Activated CD4-positive, CD25-positive, alpha-beta regulatory T cell treated with anti-CD3 and anti-CD28 coated beads, Interleukin-2, amount 50 U/mL, for 24 hours (primary cell): ENCODE data around the gene RAB31.

Experiments
- ATAC-seq, 2 donors: fragments of 150-1000 bp; cut with Tn5 transposase; one replicate each; pipeline ENCODE4 v1.10.0; 2021; ENCODE audit warnings: mild to moderate bottlenecking in 1 of 2, moderate library complexity in 1 of 2

Gene RAB31

DNA sequence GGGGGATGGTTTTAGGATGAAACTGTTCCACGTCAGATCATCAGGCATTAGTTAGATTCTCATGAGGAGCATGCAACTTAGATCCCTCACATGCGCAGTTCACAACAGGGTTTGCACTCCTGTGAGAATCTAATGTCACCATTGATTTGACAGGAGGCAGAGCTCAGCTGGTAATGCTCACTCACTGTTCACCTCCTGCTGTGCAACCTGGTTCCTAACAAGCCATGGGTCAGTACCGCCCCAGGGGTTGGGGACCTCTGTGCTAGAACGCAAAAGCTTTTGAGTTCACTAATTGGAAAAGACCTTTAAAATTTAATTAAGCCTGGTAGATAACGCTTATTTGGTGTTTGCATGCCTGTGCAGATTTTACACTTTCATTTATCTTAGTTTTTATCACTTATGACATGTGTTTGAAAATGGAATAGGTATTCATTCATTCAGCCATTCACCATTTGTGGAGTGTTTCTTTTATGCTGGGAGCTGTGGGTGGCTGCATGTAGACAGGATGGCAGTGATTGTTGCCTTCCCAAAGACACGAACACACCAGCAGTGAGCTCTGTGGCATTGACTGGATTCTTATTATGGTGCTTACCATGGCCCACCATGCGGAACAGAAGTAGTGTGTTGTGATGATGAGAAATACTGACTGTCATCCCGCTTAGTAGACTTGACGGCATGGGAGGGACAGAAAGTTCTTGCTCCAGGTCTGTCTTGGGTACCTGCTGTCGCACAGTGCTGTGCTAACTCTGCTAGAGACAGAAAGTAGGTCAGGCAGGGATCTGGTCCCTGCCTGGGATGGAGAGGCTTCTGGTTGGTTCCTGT, 6.4 kb downstream of the RAB31 start:
- ATAC-seq = no peak

DNA sequence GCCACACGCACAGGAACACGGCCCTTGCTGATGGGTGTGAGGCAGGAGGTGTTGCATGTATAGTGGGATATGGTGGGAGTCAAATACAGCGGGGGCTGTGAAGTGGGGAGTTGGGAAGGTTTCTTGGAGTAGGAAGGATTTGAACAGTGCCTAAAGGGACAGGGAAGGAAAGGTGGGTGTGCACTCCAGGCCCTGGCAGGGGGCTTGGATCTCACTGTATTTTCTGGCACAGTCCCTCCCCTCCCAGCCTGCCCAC, 6.9 kb downstream of the RAB31 start:
- no peak for ATAC-seq

DNA sequence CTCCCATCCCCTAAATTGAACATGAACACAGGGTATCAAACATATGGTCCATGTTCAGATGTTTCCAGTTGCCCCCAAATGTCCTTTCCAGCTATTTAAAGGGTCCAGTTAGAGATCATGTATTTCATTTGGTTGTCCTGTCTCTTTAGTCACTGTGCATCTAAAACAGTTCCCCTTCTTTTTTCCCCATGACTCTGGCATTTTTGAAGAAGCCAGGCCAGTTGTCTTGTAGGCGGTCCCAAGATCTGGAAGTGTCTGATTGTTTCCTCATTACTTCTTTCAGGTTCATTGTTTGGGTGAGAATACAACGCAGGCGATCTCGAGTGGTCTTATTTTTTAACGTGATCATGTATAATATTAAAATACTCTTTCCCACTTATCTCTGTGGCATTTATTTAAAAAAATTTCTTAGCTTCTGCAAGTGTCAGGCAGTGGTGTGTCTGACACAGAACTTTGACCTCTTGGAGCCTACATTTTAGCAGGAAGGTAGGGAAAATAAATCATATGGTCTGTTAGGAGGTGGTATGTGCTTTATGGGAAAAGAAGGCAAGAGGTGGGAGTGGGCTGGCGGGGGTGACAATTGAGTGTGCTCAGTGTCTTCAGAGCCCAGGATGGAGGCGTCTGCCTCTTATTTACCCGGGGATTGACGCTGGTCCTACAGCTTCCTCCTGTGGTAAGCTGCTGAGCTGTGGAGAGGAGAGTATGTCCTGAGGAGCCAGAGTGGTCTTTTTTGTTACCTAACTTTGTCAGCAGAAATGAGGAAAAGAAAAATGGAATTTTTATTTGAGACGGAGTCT, 8.1 kb downstream of the RAB31 start:
- no peak for ATAC-seq

DNA sequence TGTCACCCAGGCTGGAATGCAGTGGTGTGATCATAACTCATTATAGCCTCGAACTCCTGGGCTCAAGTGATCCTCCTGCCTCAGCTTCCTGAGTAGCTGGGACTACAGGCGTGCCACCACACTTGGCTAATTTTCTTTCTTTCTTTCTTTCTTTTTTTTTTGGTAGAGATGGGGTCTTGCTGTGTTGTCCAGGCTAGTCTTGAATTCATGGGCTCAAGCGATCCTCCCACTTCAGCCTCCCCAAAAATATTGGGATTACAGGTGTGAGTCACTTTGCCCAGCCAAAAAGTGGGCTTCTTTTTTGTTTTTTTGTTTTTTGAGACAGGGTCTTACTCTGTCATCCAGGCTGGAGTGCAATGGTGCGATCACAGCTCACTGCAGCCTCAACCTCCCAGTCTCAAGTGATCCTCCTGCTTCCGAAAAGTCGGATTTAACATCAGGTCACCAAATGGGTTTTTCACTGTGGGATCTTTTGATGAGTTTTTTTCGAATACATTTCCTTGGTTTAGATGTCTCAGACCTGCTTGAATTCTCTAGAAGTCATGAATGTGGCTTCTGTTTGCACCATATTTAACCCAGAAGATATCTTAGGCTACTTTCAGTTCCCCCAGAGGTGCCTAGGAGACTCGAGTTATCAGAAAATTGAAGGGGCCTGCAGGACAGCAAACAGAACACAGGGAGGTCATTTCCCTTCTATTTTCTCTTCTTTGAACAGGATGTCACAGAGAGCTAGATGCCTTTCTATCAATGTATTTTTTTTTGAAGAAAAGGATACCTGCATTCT, 8.9 kb downstream of the RAB31 start:
- no peak for ATAC-seq

DNA sequence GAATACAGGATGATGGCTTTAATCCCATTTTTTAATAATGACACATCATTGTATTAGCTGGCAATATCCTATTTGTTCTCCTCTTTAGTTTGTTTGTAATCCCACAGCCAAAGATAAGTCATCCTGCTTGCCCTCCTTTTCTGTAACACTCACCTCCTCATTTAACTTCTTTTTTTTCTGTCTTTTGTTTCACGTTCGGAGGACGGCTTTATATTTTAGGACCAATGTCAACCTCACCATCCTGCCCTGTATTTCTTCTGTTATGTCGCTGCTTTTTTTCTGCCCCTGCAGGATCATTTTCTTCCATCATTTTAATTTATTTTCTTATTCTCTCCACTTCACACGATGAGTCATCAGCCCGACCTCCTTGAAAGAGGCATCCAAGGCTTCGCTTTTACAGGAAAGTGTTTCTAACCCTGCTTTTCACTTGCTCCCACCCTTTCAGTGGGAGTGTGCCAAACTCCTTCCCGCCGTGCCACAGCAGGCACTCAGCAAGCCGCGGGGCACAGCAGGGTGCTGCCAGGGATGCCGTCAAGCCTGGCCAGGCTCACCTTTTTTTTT, 11.4 kb downstream of the RAB31 start:
- no peak for ATAC-seq

DNA sequence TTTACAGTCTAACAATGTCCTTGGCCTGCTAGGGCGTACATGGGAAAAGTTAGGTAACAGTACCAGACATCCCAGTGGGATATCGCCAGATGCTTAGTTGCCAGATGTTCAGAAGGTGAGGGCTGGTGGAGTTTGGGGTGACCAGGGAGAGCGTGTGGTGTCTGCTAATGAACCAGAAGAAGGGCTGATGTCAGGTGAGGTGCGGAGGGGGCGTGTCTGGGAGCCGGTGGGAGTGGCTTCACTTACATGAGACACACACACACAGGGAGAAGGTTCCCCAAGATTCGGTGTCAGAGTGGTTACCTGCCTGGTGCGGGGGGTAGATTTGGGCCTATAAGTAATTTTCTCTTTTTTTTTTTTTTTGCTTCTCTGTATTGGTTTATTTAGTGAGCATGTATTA, 12.2 kb downstream of the RAB31 start:
- ATAC-seq = no peak

DNA sequence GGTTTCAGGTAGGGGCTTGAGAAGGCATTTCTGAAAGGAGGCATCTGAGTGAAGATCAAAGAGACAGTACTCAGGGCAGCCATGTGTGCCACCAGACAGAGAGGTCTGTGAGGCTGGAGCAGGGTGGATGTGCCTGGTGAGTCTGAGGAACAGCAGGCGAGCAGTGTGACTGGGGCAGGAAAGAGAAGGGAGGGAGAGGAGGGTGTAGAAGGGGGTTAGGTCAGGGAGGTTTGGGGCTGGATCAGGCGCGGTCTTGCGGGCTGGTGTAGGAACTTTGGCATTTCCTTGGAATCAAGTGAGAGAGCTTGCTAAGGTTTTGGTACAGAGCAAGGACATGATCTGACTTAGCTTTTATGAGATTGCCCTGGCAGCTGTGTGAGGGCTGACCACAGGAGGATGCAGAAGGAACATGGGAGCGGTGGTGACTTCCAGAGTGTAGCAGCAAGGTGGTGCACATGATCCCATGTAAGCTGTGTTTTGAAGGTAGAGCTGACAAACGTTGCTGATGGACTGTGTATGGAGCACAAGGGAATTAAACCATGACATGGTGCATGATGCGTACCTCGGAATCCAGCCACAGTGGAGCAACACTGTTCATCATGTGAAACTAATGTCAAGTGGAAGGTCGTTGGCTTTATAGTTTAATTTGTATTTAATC, 13.9 kb downstream of the RAB31 start:
- no peak for ATAC-seq

DNA sequence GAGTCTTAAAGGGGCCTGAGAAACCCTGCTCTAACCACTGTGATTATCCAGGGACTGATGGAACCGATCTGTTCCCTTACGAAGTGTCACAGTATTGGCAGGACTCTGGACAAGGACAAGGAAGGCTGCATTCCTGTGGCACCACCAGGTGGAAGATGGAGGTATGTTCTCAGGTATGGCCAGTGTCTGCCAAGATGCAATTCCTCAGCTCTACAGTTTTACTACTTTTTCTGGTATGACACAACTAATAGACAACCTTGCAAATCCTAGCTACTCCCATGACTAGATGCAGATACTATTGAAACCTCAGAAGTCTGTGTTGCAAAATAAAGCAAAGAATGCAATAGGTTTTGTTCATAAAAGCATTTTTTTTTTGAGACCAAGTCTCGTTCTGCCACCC, 14.6 kb downstream of the RAB31 start:
- ATAC-seq = no peak

DNA sequence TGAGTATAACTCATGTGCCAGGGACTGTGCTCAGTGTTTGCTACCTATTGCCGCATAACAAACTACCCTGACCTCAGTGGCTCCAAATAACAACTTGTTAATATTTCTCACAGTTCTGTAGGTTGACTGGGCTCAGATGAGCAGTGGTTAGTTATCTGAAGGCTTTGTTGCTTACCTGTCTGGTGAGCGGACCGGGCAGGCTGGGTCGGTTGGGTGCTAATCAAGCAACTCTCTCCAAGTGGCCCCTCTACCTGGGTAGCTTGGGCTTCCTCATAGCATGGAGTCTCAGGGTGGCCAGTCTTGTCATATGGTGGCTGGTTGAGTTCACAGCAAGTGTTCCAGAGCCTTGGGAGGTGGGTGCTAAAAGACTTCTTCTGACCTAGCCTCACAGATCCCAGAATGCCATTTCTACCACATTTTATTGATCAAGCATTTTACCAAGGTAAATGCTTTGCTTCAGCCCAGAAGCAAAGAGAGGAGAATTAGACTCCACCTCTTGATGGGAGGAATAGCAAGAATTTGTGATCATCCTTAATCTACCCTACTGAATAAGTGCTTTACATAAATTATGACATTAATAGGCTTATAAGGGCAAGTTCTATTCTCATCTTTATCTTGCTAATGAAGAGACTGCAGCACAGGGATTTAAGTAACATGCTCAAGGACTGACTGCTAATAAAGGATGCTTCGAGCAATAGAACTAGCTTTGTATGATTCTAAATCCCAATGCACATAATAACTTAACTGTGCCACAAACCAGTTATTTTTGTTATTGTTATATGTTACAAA, 16.9 kb downstream of the RAB31 start:
- no peak for ATAC-seq

DNA sequence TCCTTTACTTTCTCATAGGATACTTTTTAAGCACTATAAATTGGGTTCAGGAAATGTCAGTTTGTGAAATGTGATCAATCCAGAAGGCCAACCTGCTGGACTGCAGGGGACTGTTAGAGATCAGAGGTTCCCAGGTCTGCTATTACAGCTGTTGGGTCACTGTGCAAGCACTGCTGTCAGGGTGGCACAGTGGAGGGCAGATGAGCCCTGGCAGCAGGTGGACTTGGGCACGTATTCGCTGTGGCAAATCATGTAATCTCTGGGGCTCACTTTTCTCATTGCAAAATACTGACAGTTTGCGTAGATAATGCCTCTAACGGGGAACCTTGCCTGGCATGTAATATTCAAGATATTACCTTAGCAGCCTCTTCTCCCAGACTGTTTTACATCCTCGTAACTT, 18.1 kb downstream of the RAB31 start:
- ATAC-seq = no peak

DNA sequence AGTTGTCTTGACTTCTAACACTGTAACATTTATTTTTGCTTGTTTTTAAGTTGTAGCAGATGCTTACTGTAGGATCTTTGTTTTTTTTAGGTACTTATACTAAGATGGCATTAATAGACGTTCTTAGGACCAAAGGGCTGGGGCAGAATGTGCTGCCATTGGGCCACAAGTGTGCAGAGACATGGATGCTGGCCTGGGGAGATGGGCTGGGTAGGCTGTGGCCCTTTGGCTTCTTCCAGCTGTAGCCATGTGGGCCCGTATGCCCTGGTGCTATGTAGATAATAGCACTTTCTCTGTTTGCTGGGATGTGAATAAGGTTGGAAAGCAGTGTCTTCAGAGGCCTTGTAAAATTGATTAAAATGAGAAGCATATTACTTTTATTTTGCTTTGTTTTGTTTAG, 18.8 kb downstream of the RAB31 start:
- no peak for ATAC-seq

DNA sequence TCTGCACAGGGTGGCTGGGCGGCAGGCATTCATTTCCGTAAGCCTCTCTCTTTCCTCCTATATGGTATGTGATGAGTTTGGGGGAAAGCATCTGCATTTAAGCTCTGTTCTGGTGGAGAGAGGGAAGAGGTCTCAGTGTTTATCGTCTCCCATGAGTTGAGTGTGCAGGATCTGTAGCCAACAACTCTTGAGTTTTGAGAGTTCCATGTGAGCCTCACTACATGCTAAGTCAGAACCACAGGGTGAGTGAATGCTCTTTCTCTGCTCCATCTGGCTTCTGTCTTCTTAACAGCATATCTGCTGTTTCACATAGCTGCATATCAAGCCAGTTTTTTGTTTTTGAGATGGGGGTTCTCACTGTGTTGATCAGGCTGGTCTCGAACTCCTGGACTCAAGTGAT, 22.7 kb downstream of the RAB31 start:
- no peak for ATAC-seq

DNA sequence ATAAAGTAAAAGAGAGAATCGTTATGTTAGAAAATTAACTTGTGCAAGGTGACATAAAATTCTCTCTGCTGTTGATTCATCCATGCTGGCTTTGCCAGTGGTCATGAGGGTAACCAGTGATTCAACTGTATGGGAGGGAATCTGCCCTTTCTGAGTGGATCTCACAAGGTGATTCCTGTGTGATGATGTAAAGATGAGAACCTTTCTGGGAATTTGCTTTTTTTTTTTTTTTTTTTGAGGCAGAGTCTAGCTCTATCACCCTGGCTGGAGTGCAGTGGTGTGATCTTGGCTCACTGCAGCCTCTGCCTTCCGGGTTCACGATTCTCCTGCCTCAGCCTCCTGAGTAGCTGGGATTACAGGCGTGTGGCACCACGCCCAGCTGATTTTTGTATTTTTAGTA, 23.3 kb downstream of the RAB31 start:
- ATAC-seq = no peak

DNA sequence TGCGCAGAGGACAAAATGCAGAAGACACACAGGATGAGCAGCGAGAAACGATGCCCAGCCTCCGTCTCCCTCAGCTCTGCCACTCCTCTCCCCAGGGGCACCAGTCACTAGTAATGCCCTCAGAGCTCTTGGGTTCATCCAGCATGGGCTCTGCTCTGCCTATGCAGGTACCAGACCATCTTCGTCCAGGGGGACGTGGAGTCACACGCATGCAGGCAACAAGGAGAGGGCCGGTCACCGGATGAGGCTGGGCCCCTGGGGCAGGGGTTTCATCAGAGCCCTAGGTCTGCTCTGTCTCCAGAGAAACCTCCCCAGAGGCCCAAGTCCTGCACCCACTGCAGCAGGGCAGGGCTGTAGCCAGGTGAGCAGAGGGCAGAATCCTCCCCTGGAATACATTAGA, 23.9 kb downstream of the RAB31 start:
- ATAC-seq = no peak

DNA sequence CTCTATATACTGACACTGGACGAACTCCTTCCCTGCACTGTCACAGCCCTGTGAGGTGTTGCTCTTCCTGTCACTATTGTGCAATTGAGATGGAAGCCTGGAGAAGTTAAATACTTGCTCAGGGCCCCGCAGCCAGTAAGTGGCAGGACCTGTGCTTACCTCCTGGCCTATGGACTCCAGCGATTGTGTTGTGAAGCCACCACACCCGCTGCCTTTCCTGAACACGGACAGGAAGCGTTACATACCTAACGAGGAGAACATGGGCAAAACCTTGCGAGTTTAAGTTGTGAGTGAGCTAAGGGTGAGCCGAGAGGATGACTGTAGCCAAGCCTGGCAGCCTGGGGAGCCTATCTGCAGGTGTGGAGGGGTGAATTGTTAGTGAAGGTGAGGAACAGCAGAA, 26.1 kb downstream of the RAB31 start:
- ATAC-seq = no peak

DNA sequence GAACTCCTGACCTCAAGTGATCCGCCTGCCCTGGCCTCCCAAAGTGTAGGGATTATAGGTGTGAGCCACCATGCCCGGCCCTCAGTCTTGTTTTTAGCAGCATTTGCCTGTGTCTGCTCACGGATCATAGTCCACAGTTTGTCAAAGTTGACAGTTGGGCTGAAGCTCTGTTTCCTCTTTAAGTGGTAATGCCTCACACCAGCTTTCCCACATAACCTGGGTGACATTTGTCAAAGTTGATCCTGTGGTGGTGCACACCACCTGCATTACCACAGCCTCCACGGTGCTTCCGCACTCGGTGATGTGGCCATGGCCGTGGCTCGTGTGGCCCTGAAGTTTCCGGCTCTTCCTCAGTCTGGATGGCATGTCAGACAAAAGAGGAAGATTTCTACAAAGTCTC, 27.1 kb downstream of the RAB31 start:
- no peak for ATAC-seq

DNA sequence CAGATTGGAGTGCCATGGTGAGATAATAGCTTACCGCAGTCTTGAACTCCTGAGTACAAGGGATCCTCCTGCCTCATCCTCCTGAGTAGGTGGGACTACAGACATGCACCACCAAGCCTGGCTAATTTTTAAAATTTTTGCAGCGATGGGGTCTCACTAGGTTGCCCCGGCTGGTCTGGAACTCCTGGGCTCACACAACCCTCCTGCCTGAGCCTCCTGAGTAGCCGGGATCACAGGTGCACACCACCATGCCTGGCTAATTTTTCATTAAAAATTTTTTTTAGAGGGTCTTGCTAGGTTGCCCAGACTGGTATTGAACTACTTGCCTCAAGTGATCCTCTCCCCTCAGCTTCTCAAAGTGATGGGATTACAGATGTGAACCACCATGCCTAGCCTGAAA, 27.8 kb downstream of the RAB31 start:
- ATAC-seq = no peak

DNA sequence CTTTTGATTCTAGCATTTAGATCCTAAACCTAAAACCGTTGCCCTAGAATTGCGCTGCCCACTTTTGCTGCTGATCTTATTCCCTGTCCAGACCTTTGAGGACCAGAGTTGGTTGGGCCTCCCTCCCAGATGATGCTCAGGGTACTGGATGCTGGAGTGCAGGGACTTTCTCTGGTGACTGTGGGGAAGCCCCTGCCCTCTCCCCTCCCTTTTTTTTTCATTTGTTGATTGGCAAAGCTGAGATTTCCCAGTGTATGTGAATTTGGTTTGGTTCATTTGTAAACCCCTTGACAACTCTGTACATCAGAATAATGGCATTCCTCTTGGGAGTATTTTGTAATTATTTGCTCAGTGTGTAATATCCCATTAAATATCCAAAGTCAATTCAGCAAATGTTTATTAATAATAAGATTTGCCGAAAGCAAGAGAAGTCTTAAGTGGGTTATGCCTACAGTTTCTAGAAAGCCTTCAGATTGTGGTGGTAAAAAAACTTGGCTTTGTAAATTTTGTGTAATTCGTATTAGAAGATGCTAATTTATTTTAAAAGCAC, 28.3 kb downstream of the RAB31 start:
- no peak for ATAC-seq

DNA sequence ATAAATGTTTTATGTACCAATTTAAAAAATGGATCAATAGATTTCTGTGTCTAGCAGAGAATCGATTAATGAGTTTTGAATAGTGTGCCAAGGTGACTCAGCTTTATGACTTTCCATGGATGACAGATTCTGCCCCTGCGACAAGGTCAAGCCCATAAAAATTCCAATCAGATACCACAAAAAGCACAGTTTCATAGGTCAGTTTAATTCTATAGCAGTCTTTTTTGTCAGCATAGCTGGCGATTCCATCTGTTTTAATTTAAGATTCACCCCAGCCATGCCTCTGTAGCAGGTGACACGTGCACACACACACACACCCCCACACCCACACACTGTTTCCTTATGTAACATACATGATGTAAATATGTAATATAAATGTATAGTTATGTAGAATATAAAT, 28.9 kb downstream of the RAB31 start:
- ATAC-seq = no peak

DNA sequence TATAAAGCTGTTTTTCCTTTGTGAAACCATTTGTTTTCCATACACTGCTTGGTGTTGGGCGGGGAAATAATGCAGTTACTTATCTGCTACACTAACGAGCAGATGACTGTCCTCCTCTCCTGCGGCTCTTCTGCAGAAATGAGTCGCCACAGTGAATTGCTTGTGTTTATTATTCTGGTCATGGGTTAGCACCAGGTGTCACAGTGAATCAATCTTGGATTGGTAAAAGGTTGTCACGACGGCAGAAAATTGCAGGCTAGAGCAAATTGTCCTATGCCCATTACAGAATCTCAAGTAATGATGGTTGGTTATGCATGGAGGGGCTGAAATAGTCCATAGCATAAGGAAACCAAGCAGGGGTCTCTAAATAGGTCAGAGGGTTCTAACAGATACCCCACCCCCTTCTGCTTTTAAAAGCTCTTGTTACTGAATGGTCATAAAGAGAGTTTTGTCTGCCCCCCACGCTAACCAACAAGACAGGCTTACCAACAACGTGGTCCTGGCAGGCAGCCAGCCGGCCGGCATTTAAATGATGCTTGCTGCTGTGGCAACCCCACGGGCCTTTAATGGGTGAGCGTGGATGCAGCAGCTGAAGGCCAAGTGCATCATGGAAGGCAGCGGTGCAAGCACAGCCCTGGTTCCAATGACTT, 29.5 kb downstream of the RAB31 start:
- no peak for ATAC-seq

DNA sequence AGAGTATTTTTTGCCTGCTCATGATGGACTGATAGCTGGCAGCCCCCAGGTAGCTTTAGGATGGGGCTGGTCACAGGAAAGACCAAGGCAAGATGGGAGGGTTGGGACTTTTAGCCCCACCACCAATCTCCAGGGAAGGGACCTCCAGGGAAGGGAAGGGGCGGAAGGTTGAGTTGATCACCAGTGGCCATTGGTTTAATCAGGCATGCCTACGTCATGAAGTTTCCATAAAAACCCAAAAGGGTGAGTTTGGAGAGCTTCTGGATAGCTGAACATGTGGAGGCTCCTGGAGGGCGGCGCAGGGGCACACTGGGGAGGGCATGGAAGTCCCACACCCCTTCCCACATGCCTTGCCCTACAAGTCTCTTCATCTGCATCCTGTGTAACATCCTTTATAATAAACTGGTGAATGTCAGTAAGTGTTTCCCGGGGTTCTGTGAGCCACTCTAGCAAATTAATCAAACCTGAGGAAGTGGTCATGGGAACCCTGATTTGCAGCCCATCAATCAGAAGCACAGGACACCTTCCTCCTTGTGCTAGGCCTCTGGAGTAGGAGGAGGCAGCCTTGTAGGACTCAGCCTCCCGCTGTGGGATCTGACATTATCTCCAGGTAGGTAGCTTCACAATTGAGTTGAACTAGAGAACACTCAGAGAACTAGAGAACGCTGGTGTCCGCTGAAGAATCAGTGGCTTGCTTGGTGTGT, 30.3 kb downstream of the RAB31 start:
- no peak for ATAC-seq
